IMR-90 (cell line): ENCODE measurements around the gene TNKS1BP1. TPM values are rescaled to one million over a fixed set of nuclear protein-coding genes. Genes with fewer than 3 reads are reported as not detected.

Source experiments
- ATAC-seq: fragments of 200-7000 bp; cut with Tn5 transposase; 2 replicates; pipeline ENCODE4 v1.9.1; 2020; ENCODE audit warnings: low read depth, mild to moderate bottlenecking, moderate library complexity
- BruUV-seq: library from RNA; stranded (reverse); fragments of 400-500 nt; replicated peaks from 2 replicates; lab custom pipeline; 2021; lab: Mats Ljungman, UMichigan
- CTCF ChIA-PET: fragments of 300-600 bp; formaldehyde crosslinking; extraction: SDS; loops from one replicate; lab custom pipeline; 2021; ENCODE audit warnings: antibody characterized with exemption; lab: Yijun Ruan, JAX
- POLR2A ChIA-PET: fragments of 300-600 bp; sonication (Branson Sonifier 250); formaldehyde crosslinking; loops from one replicate; lab custom pipeline; 2022; ENCODE audit warnings: antibody characterized with exemption; ENCODE audit not compliant: unreplicated experiment; lab: Charles Lee
- DNase-seq: peaks from one replicate; pipeline ENCODE4 v3.0.0; 2013
- H2AFZ ChIP-seq: replicated peaks from 2 replicates; pipeline ENCODE3; 2013; ENCODE audit warnings: low read length, mild to moderate bottlenecking; ENCODE audit not compliant: poor library complexity
- H2AK5ac ChIP-seq: 2 replicates; pipeline ENCODE4 v1.6.1; 2013; ENCODE audit warnings: low read depth, low read length, inconsistent platforms
- H2AK9ac ChIP-seq: replicated peaks from 2 replicates; pipeline ENCODE3; 2013; ENCODE audit warnings: mild to moderate bottlenecking, low read depth, low read length, moderate library complexity; ENCODE audit not compliant: poor library complexity
- H2BK120ac ChIP-seq: 2 replicates; pipeline ENCODE4 v1.6.1; 2013; ENCODE audit warnings: low read depth, low read length, inconsistent platforms
- H2BK15ac ChIP-seq: 3 replicates; pipeline ENCODE4 v1.6.1; 2013; ENCODE audit warnings: low read depth, low read length, inconsistent platforms
- H2BK20ac ChIP-seq: 2 replicates; pipeline ENCODE4 v1.6.1; 2013; ENCODE audit warnings: low read depth, mild to moderate bottlenecking, inconsistent platforms, low read length, moderate library complexity
- H2BK5ac ChIP-seq: 2 replicates; pipeline ENCODE4 v1.6.1; 2013; ENCODE audit warnings: mild to moderate bottlenecking, low read depth, low read length, inconsistent platforms; ENCODE audit not compliant: poor library complexity, severe bottlenecking
- H3K14ac ChIP-seq: replicated peaks from 2 replicates; pipeline ENCODE4 v1.6.1; 2013; ENCODE audit warnings: low read depth, low read length, inconsistent platforms
- H3K18ac ChIP-seq: 2 replicates; pipeline ENCODE4 v1.6.1; 2013; ENCODE audit warnings: low read depth, low read length, control low read depth
- H3K23ac ChIP-seq: 2 replicates; pipeline ENCODE4 v1.6.1; 2013; ENCODE audit warnings: low read depth, low read length, inconsistent platforms
- H3K27ac ChIP-seq: 2 replicates; pipeline ENCODE4 v1.5.1; 2013; ENCODE audit warnings: mild to moderate bottlenecking, control low read depth, low read length; ENCODE audit not compliant: insufficient read depth
- H3K27me3 ChIP-seq: 2 replicates; pipeline ENCODE4 v1.6.1; 2013; ENCODE audit warnings: low read length; ENCODE audit not compliant: control insufficient read depth, insufficient read depth
- H3K36me3 ChIP-seq: 2 replicates; pipeline ENCODE4 v1.6.1; 2013; ENCODE audit warnings: low read length, mixed read lengths; ENCODE audit not compliant: control insufficient read depth, insufficient read depth
- H3K4ac ChIP-seq: 2 replicates; pipeline ENCODE4 v1.6.1; 2013; ENCODE audit warnings: low read depth, low read length, inconsistent platforms
- H3K4me1 ChIP-seq: 2 replicates; pipeline ENCODE4 v1.6.1; 2013; ENCODE audit warnings: low read length, mixed read lengths; ENCODE audit not compliant: control insufficient read depth, insufficient read depth
- H3K4me2 ChIP-seq: 2 replicates; pipeline ENCODE4 v1.6.1; 2013; ENCODE audit warnings: low read depth, mild to moderate bottlenecking, control low read depth, low read length, moderate library complexity
- H3K4me3 ChIP-seq: 2 replicates; pipeline ENCODE4 v1.5.1; 2013; ENCODE audit warnings: low read depth, mild to moderate bottlenecking, control low read depth, low read length, moderate library complexity; ENCODE audit not compliant: insufficient read depth
- H3K56ac ChIP-seq: 2 replicates; pipeline ENCODE4 v1.6.1; 2013; ENCODE audit warnings: low read length, inconsistent platforms; ENCODE audit not compliant: insufficient read depth; ENCODE audit errors: extremely low read depth
- H3K79me1 ChIP-seq, 2 experiments: 2 replicates each; pipeline ENCODE4 v1.6.1; 2013; ENCODE audit warnings: low read length in 2 of 2, inconsistent platforms in 1 of 2, low read depth in 1 of 2
- H3K9ac ChIP-seq: 2 replicates; pipeline ENCODE4 v1.6.1; 2013; ENCODE audit warnings: low read depth, low read length, control low read depth
- H3K9me1 ChIP-seq: 2 replicates; pipeline ENCODE4 v1.6.1; 2013; ENCODE audit warnings: low read length, inconsistent platforms; ENCODE audit not compliant: insufficient read depth
- H3K9me3 ChIP-seq: 2 replicates; pipeline ENCODE4 v1.6.1; 2013; ENCODE audit warnings: low read length; ENCODE audit not compliant: control insufficient read depth, insufficient read depth
- H4K20me1 ChIP-seq: 2 replicates; pipeline ENCODE4 v1.6.1; 2013; ENCODE audit warnings: low read length, inconsistent platforms; ENCODE audit not compliant: insufficient read depth
- H4K5ac ChIP-seq: 2 replicates; pipeline ENCODE4 v1.6.1; 2013; ENCODE audit warnings: mild to moderate bottlenecking, low read depth, low read length, control low read depth
- H4K8ac ChIP-seq, 2 experiments: 2 replicates each; pipeline ENCODE4 v1.6.1; 2013; ENCODE audit warnings: low read depth in 2 of 2, low read length in 2 of 2, control low read depth in 1 of 2, inconsistent platforms in 1 of 2
- H4K91ac ChIP-seq: 2 replicates; pipeline ENCODE4 v1.6.1; 2013; ENCODE audit warnings: low read depth, low read length, inconsistent platforms; ENCODE audit not compliant: insufficient read depth
- BHLHE40 ChIP-seq: fragments of 150-350 bp; IDR thresholded peaks from 2 replicates; pipeline ENCODE4 v1.6.1; 2016; ENCODE audit warnings: mild to moderate bottlenecking, low read depth, low read length
- CEBPB ChIP-seq: IDR thresholded peaks from 2 replicates; pipeline ENCODE4 v1.6.1; 2012; ENCODE audit warnings: low read depth, low read length, improper control_type of control experiment
- CHD1 ChIP-seq: IDR thresholded peaks from 2 replicates; pipeline ENCODE4 v1.6.1; 2012; ENCODE audit warnings: low read depth, low read length, improper control_type of control experiment
- FOS ChIP-seq: fragments of 150-350 bp; IDR thresholded peaks from 2 replicates; pipeline ENCODE4 v1.6.1; 2016; ENCODE audit warnings: low read depth, low read length
- MAFK ChIP-seq: IDR thresholded peaks from 2 replicates; pipeline ENCODE4 v1.6.1; 2012; ENCODE audit warnings: low read depth, low read length, improper control_type of control experiment
- MAZ ChIP-seq: IDR thresholded peaks from 2 replicates; pipeline ENCODE4 v1.6.1; 2012; ENCODE audit warnings: low read depth, mild to moderate bottlenecking, low read length, improper control_type of control experiment, moderate library complexity, borderline replicate concordance
- MXI1 ChIP-seq: IDR thresholded peaks from 2 replicates; pipeline ENCODE4 v1.6.1; 2012; ENCODE audit warnings: low read depth, mild to moderate bottlenecking, low read length, moderate library complexity, borderline replicate concordance
- NFE2L2 ChIP-seq: fragments of 150-350 bp; IDR thresholded peaks from 2 replicates; pipeline ENCODE4 v1.6.1; 2016; ENCODE audit warnings: low read depth, mild to moderate bottlenecking, low read length
- POLR2A ChIP-seq: IDR thresholded peaks from 2 replicates; pipeline ENCODE4 v1.6.1; 2012; ENCODE audit warnings: mild to moderate bottlenecking, low read depth, low read length
- RAD21 ChIP-seq: IDR thresholded peaks from 2 replicates; pipeline ENCODE4 v1.6.1; 2012; ENCODE audit warnings: low read length, improper control_type of control experiment
- RCOR1 ChIP-seq: IDR thresholded peaks from 2 replicates; pipeline ENCODE4 v1.6.1; 2012; ENCODE audit warnings: mild to moderate bottlenecking, low read length, improper control_type of control experiment; ENCODE audit not compliant: insufficient replicate concordance
- RFX5 ChIP-seq: IDR thresholded peaks from 2 replicates; pipeline ENCODE4 v1.8.0; 2012; ENCODE audit warnings: low read depth, mild to moderate bottlenecking, low read length, moderate library complexity
- SMC3 ChIP-seq: fragments of 150-350 bp; IDR thresholded peaks from 2 replicates; pipeline ENCODE4 v1.6.1; 2016; ENCODE audit warnings: low read depth, mild to moderate bottlenecking, antibody characterized with exemption, low read length, moderate library complexity
- WGBS, 2 experiments: methylation state at CpG; one replicate each; pipeline versions ENCODE4 v1.1.5 to v1.1.7; 2013; ENCODE audit warnings: missing lambda C conversion rate in 2 of 2; ENCODE audit not compliant: insufficient read length in 1 of 2; ENCODE audit errors: extremely low coverage in 2 of 2; 5-methylcytosine and 5-hydroxymethylcytosine counted together
- dilution Hi-C: fragments of 300-500 bp; cut with HindIII; formaldehyde crosslinking; loops from one replicate; pipeline ENCODE4 v1.14.3; 2018; ENCODE audit warnings: low sequenced_read_pairs; ENCODE audit not compliant: unreplicated experiment
- in situ Hi-C: fragments of 300-500 bp; cut with MboI; formaldehyde crosslinking; loops from 3 replicates; pipeline ENCODE4 v1.14.3; 2019; ENCODE audit warnings: low sequenced_read_pairs, inconsistent platforms, mixed read lengths
- intact Hi-C: fragments of 100-400 bp; cut with micrococcal nuclease; formaldehyde crosslinking; loops from 2 replicates; pipeline ENCODE4 v1.10.0; 2022
- polyA plus RNA-seq, 3 experiments: library from polyadenylated mRNA; depleted of rRNA; stranded (reverse); fragments of >200 nt; gene quantifications; 2 replicates each; pipeline ENCODE4 v1.2.3, GENCODE V29; 2012; ENCODE audit warnings: low replicate concordance in 1 of 3
- total RNA-seq: library from RNA; depleted of rRNA; stranded (reverse); fragments of >200 nt; gene quantifications from 2 replicates; pipeline ENCODE4 v1.2.3, GENCODE V29; 2012
- TF ChIP-seq, protein P1 (sequence below): fragments of 150-350 bp; IDR thresholded peaks from 2 replicates; pipeline ENCODE4 v1.6.1; 2017; ENCODE audit warnings: mild to moderate bottlenecking, antibody characterized with exemption, low read length, low read depth
- TF ChIP-seq, protein P2 (sequence below): conservative IDR thresholded peaks from 2 replicates; pipeline ENCODE4 v1.5.1; 2012; ENCODE audit warnings: mild to moderate bottlenecking, low read depth, low read length, improper control_type of control experiment
- TF ChIP-seq, protein P3 (sequence below): fragments of 150-350 bp; IDR thresholded peaks from 2 replicates; pipeline ENCODE4 v1.6.1; 2016; ENCODE audit warnings: low read depth, mild to moderate bottlenecking, low read length, moderate library complexity, borderline replicate concordance

TNKS1BP1 gene
- total and polyA plus RNA-seq, 2 of the 4 experiments (the other 2 are of a cell fraction), result 31.7 to 71.4 TPM

DNA sequence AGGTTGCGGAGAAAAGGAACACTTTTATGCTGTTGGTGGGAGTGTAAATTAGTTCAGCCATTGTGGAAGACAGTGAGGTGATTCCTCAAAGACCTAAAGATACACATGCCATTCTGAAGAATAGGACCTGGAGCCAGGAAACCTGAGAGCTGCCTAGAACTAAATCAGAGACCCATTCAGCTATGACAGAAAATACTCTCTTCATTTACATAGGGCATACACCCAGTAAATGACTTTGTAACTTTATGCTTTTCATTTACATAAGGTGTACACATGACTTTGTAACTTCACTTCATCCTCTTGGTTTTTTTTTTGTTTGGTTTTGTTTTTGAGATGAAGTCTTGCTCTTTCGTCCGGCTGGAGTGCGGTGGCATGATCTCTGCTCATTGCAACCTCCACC is 62.6 kb downstream of the TNKS1BP1 start:
- ATAC-seq, result no peak
- ChIA-PET POLR2A (no interaction called here), CTCF (no interaction called here)
- Histone ChIP-seq H3K79me1 (no peaks in the 10 kb centered on the region), H4K5ac (no peak overlapping the region), H3K27ac (no peak overlapping the region), H3K9me1 (peaks cover 5% of the 10 kb centered on the region; the same call in 1 of the 2 replicates), H3K14ac (no peak overlapping the region), H3K4ac (no peak overlapping the region), H4K20me1 (no peaks in the 10 kb centered on the region), H2BK120ac (no peak overlapping the region), H2AFZ (no peak overlapping the region), H3K9me3 (no peaks in the 10 kb centered on the region), H2BK15ac (no peak overlapping the region), H2BK20ac (no peak overlapping the region), H4K91ac (no peak overlapping the region), H2AK9ac (no peak overlapping the region), H3K36me3 (no peaks in the 10 kb centered on the region), H3K4me2 (no peak overlapping the region), H3K56ac (no peak overlapping the region), H2AK5ac (no peak overlapping the region), H3K23ac (no peak overlapping the region), H3K9ac (no peak overlapping the region), H4K8ac (no peak overlapping the region), H3K18ac (no peak overlapping the region), H3K27me3 (no peaks in the 10 kb centered on the region), H3K4me3 (no peak overlapping the region), H2BK5ac (no peak overlapping the region), H3K4me1 (peaks cover 2% of the 10 kb centered on the region)
- no peak for TF ChIP-seq MAZ
- TF ChIP-seq BHLHE40, result no peak
- no peak for TF ChIP-seq CHD1
- no peak for TF ChIP-seq RCOR1
- no peak for TF ChIP-seq SMC3
- no peak for TF ChIP-seq RFX5
- TF ChIP-seq MXI1, result no peak
- TF ChIP-seq, protein P1, sequence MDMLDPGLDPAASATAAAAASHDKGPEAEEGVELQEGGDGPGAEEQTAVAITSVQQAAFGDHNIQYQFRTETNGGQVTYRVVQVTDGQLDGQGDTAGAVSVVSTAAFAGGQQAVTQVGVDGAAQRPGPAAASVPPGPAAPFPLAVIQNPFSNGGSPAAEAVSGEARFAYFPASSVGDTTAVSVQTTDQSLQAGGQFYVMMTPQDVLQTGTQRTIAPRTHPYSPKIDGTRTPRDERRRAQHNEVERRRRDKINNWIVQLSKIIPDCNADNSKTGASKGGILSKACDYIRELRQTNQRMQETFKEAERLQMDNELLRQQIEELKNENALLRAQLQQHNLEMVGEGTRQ, result no peak
- TF ChIP-seq, protein P2, sequence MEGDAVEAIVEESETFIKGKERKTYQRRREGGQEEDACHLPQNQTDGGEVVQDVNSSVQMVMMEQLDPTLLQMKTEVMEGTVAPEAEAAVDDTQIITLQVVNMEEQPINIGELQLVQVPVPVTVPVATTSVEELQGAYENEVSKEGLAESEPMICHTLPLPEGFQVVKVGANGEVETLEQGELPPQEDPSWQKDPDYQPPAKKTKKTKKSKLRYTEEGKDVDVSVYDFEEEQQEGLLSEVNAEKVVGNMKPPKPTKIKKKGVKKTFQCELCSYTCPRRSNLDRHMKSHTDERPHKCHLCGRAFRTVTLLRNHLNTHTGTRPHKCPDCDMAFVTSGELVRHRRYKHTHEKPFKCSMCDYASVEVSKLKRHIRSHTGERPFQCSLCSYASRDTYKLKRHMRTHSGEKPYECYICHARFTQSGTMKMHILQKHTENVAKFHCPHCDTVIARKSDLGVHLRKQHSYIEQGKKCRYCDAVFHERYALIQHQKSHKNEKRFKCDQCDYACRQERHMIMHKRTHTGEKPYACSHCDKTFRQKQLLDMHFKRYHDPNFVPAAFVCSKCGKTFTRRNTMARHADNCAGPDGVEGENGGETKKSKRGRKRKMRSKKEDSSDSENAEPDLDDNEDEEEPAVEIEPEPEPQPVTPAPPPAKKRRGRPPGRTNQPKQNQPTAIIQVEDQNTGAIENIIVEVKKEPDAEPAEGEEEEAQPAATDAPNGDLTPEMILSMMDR, result no peak
- TF ChIP-seq POLR2A, result no peak
- TF ChIP-seq, protein P3, sequence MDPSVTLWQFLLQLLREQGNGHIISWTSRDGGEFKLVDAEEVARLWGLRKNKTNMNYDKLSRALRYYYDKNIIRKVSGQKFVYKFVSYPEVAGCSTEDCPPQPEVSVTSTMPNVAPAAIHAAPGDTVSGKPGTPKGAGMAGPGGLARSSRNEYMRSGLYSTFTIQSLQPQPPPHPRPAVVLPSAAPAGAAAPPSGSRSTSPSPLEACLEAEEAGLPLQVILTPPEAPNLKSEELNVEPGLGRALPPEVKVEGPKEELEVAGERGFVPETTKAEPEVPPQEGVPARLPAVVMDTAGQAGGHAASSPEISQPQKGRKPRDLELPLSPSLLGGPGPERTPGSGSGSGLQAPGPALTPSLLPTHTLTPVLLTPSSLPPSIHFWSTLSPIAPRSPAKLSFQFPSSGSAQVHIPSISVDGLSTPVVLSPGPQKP, result no peak
- TF ChIP-seq RAD21, result no peak
- no peak for TF ChIP-seq FOS
- no peak for TF ChIP-seq MAFK
- TF ChIP-seq NFE2L2, result no peak
- no peak for TF ChIP-seq CEBPB
- WGBS, 2 experiments, result no CpG with 5 or more reads among the region's 4 CpGs
- no TSS peak for BruUV-seq
- in situ Hi-C loops (no loop called here), dilution Hi-C loops (no loop called here), intact Hi-C loops (no loop called here)
- no peak for DNase-seq
